GM19025 (cell line): Measurements from ENCODE around the gene TJP2.

Experiments used
- ATAC-seq: cut with Tn5 transposase; IDR thresholded peaks from one replicate; pipeline ENCODE4 v1.9.1; 2021; ENCODE audit warnings: mild to moderate bottlenecking, low read depth, moderate library complexity; ENCODE audit not compliant: unreplicated experiment

The TJP2 gene

GRCh38 chr9:69319324-69320025 is 145.4 kb downstream of the TJP2 start:
- no peak for ATAC-seq

GRCh38 chr9:69322256-69322655 is 148.2 kb downstream of the TJP2 start:
- no peak for ATAC-seq

GRCh38 chr9:69323861-69324260 is 149.8 kb downstream of the TJP2 start:
- ATAC-seq = no peak
